ENCODE results near the gene NR1H4.

GRCh38 chr12:100518376-100518775 is 44.7 kb downstream of the NR1H4 start:
- TF ChIP-seq CTCF (IDR thresholded peaks at IDR 0.05; ENCODE audit: insufficient read depth, low read depth, low read length), result no peak
- TF ChIP-seq EZH2 (IDR thresholded peaks at IDR 0.05; ENCODE audit: insufficient read depth, low read length), result no peak

Data from astrocyte (in vitro differentiated cells and primary cell).